IMR-90 (cell line): ENCODE measurements around the gene HNRNPU.

ENCODE experiments used
- CEBPB ChIP-seq: IDR thresholded peaks from 2 replicates; pipeline ENCODE4 v1.6.1; 2012; ENCODE audit warnings: low read depth, low read length, improper control_type of control experiment
- FOS ChIP-seq: fragments of 150-350 bp; IDR thresholded peaks from 2 replicates; pipeline ENCODE4 v1.6.1; 2016; ENCODE audit warnings: low read depth, low read length
- NFE2L2 ChIP-seq: fragments of 150-350 bp; IDR thresholded peaks from 2 replicates; pipeline ENCODE4 v1.6.1; 2016; ENCODE audit warnings: low read depth, mild to moderate bottlenecking, low read length
- POLR2A ChIP-seq: IDR thresholded peaks from 2 replicates; pipeline ENCODE4 v1.6.1; 2012; ENCODE audit warnings: mild to moderate bottlenecking, low read depth, low read length
- RAD21 ChIP-seq: IDR thresholded peaks from 2 replicates; pipeline ENCODE4 v1.6.1; 2012; ENCODE audit warnings: low read length, improper control_type of control experiment
- RCOR1 ChIP-seq: IDR thresholded peaks from 2 replicates; pipeline ENCODE4 v1.6.1; 2012; ENCODE audit warnings: mild to moderate bottlenecking, low read length, improper control_type of control experiment; ENCODE audit not compliant: insufficient replicate concordance
- TF ChIP-seq, protein P1 (sequence below): conservative IDR thresholded peaks from 2 replicates; pipeline ENCODE4 v1.5.1; 2012; ENCODE audit warnings: mild to moderate bottlenecking, low read depth, low read length, improper control_type of control experiment
- TF ChIP-seq, protein P2 (sequence below): fragments of 150-350 bp; IDR thresholded peaks from 2 replicates; pipeline ENCODE4 v1.6.1; 2016; ENCODE audit warnings: low read depth, mild to moderate bottlenecking, low read length, moderate library complexity, borderline replicate concordance

GRCh38 chr1:244844155-244845121, 19.9 kb downstream of the HNRNPU start:
- TF ChIP-seq, protein P1, sequence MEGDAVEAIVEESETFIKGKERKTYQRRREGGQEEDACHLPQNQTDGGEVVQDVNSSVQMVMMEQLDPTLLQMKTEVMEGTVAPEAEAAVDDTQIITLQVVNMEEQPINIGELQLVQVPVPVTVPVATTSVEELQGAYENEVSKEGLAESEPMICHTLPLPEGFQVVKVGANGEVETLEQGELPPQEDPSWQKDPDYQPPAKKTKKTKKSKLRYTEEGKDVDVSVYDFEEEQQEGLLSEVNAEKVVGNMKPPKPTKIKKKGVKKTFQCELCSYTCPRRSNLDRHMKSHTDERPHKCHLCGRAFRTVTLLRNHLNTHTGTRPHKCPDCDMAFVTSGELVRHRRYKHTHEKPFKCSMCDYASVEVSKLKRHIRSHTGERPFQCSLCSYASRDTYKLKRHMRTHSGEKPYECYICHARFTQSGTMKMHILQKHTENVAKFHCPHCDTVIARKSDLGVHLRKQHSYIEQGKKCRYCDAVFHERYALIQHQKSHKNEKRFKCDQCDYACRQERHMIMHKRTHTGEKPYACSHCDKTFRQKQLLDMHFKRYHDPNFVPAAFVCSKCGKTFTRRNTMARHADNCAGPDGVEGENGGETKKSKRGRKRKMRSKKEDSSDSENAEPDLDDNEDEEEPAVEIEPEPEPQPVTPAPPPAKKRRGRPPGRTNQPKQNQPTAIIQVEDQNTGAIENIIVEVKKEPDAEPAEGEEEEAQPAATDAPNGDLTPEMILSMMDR, result no peak
- TF ChIP-seq POLR2A (no peak), RAD21 (no peak), RCOR1 (no peak), FOS (no peak), CEBPB (no peak), NFE2L2 (no peak)
- TF ChIP-seq, protein P2, sequence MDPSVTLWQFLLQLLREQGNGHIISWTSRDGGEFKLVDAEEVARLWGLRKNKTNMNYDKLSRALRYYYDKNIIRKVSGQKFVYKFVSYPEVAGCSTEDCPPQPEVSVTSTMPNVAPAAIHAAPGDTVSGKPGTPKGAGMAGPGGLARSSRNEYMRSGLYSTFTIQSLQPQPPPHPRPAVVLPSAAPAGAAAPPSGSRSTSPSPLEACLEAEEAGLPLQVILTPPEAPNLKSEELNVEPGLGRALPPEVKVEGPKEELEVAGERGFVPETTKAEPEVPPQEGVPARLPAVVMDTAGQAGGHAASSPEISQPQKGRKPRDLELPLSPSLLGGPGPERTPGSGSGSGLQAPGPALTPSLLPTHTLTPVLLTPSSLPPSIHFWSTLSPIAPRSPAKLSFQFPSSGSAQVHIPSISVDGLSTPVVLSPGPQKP, result no peak
